SK-N-SH treated with all-trans-retinoic acid at 6 μM for 48 hours (cell line): ENCODE results near the gene HK2.

Experiments
- ATAC-seq: fragments of 200-7000 bp; cut with Tn5 transposase; 3 replicates; pipeline ENCODE4 v1.9.1; 2020; ENCODE audit warnings: mild to moderate bottlenecking, moderate library complexity
- ARNTL ChIP-seq: fragments of 450-650 bp; formaldehyde crosslinking; IDR thresholded peaks from 2 replicates; pipeline ENCODE4 v1.5.0; 2020; ENCODE audit warnings: low read depth, mild to moderate bottlenecking, moderate library complexity, borderline replicate concordance
- BACH2 ChIP-seq: fragments of 250-450 bp; sonication (Bioruptor Pico); IDR thresholded peaks from 2 replicates; pipeline ENCODE4 v1.9.0; 2021; ENCODE audit warnings: mild to moderate bottlenecking, borderline replicate concordance
- CSDC2 ChIP-seq: fragments of 250-450 bp; sonication (Bioruptor Pico); IDR thresholded peaks from 2 replicates; pipeline ENCODE4 v1.5.0; 2020; ENCODE audit warnings: mild to moderate bottlenecking, moderate library complexity
- ESRRG ChIP-seq: fragments of 250-450 bp; sonication (Bioruptor Pico); IDR thresholded peaks from 2 replicates; pipeline ENCODE4 v1.6.1; 2021; ENCODE audit warnings: mild to moderate bottlenecking
- GLIS3 ChIP-seq: fragments of 250-450 bp; sonication (Bioruptor Pico); IDR thresholded peaks from 2 replicates; pipeline ENCODE4 v1.5.0; 2020; ENCODE audit warnings: mild to moderate bottlenecking, moderate library complexity
- ISL1 ChIP-seq: fragments of 250-450 bp; sonication (Bioruptor Pico); IDR thresholded peaks from 2 replicates; pipeline ENCODE4 v2.1.2; 2022; ENCODE audit warnings: mild to moderate bottlenecking, moderate library complexity
- OSR1 ChIP-seq: fragments of 250-450 bp; sonication (Bioruptor Pico); IDR thresholded peaks from 2 replicates; pipeline ENCODE4 v1.8.0; 2022; ENCODE audit warnings: moderate library complexity, mild to moderate bottlenecking, inconsistent platforms
- PPARA ChIP-seq: fragments of 250-450 bp; sonication (Bioruptor Pico); IDR thresholded peaks from 2 replicates; pipeline ENCODE4 v1.5.0; 2020; ENCODE audit warnings: mild to moderate bottlenecking, borderline replicate concordance
- RARB ChIP-seq: fragments of 250-450 bp; sonication (Bioruptor Pico); IDR thresholded peaks from 2 replicates; pipeline ENCODE4 v1.8.0; 2021; ENCODE audit warnings: mild to moderate bottlenecking, moderate library complexity
- SNAI2 ChIP-seq: fragments of 250-450 bp; sonication (Bioruptor Pico); IDR thresholded peaks from 2 replicates; pipeline ENCODE4 v1.5.0; 2020; ENCODE audit warnings: mild to moderate bottlenecking, moderate library complexity
- TCF4 ChIP-seq: fragments of 250-450 bp; sonication (Bioruptor Pico); IDR thresholded peaks from 2 replicates; pipeline ENCODE4 v1.8.0; 2021; ENCODE audit warnings: mild to moderate bottlenecking, moderate library complexity, borderline replicate concordance
- TOX ChIP-seq: fragments of 250-450 bp; sonication (Bioruptor Pico); IDR thresholded peaks from 2 replicates; pipeline ENCODE4 v1.8.0; 2021; ENCODE audit warnings: mild to moderate bottlenecking, moderate library complexity, borderline replicate concordance
- ZC3H10 ChIP-seq: fragments of 250-450 bp; sonication (Bioruptor Pico); IDR thresholded peaks from 2 replicates; pipeline ENCODE4 v1.5.1; 2021; ENCODE audit warnings: mild to moderate bottlenecking, moderate library complexity
- ZFP30 ChIP-seq: fragments of 450-650 bp; formaldehyde crosslinking; IDR thresholded peaks from 2 replicates; pipeline ENCODE4 v1.5.0; 2022; ENCODE audit warnings: mild to moderate bottlenecking, moderate library complexity
- ZNF70 ChIP-seq: fragments of 450-650 bp; formaldehyde crosslinking; IDR thresholded peaks from 2 replicates; pipeline ENCODE4 v1.5.0; 2020; ENCODE audit warnings: mild to moderate bottlenecking, moderate library complexity
- TF ChIP-seq, protein P1 (sequence below): fragments of 250-450 bp; sonication (Bioruptor Pico); IDR thresholded peaks from 2 replicates; pipeline ENCODE4 v1.8.0; 2020; ENCODE audit warnings: mild to moderate bottlenecking, moderate library complexity, borderline replicate concordance
- TF ChIP-seq, protein P2 (sequence below): fragments of 250-450 bp; sonication (Bioruptor Pico); IDR thresholded peaks from 2 replicates; pipeline ENCODE4 v1.8.0; 2021; ENCODE audit warnings: low read depth, mild to moderate bottlenecking, moderate library complexity, borderline replicate concordance
- TF ChIP-seq, protein P3 (sequence below): fragments of 250-450 bp; sonication (Bioruptor Pico); IDR thresholded peaks from 2 replicates; pipeline ENCODE4 v1.5.1; 2020; ENCODE audit warnings: low read depth, mild to moderate bottlenecking, moderate library complexity
- TF ChIP-seq, protein P4 (sequence below): fragments of 250-450 bp; sonication (Bioruptor Pico); IDR thresholded peaks from 2 replicates; pipeline ENCODE4 v1.5.0; 2020; ENCODE audit warnings: mild to moderate bottlenecking, moderate library complexity
- TF ChIP-seq, protein P5 (sequence below): fragments of 250-450 bp; sonication (Bioruptor Pico); IDR thresholded peaks from 2 replicates; pipeline ENCODE4 v1.5.1; 2021; ENCODE audit warnings: mild to moderate bottlenecking, moderate library complexity

Gene HK2

DNA sequence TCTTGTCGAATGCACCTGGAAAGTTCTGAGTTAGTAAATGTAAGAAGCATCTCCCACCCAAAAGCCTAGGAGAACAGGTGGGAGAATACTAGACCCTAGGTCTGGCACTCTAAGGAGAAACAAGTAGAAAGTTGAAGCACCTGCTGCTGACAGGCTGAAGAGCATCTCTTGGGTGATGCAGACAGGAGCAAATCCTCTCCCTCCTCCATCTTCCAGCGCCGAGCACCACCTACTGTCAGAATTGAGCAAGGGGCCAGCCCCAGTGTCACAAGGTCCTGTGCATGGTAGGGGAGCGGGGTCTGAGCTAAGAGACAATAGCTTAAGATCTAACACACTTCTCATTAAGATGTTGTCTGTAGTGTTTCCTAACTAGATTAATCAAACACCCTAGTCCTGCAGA lies 52.9 kb downstream of the HK2 start:
- TF ChIP-seq PPARA (CRISPR knock-in tag) (no peak), OSR1 (CRISPR knock-in tag) (no peak), ISL1 (CRISPR knock-in tag) (no peak), ESRRG (CRISPR knock-in tag) (no peak), TOX (CRISPR knock-in tag) (no peak), GLIS3 (CRISPR knock-in tag) (no peak), ZFP30 (CRISPR knock-in tag) (no peak), RARB (CRISPR knock-in tag) (no peak), CSDC2 (CRISPR knock-in tag) (no peak), ZNF70 (CRISPR knock-in tag) (no peak), ZC3H10 (CRISPR knock-in tag) (no peak), ARNTL (no peak), BACH2 (CRISPR knock-in tag) (no peak), SNAI2 (no peak)
- TF ChIP-seq, protein P1, sequence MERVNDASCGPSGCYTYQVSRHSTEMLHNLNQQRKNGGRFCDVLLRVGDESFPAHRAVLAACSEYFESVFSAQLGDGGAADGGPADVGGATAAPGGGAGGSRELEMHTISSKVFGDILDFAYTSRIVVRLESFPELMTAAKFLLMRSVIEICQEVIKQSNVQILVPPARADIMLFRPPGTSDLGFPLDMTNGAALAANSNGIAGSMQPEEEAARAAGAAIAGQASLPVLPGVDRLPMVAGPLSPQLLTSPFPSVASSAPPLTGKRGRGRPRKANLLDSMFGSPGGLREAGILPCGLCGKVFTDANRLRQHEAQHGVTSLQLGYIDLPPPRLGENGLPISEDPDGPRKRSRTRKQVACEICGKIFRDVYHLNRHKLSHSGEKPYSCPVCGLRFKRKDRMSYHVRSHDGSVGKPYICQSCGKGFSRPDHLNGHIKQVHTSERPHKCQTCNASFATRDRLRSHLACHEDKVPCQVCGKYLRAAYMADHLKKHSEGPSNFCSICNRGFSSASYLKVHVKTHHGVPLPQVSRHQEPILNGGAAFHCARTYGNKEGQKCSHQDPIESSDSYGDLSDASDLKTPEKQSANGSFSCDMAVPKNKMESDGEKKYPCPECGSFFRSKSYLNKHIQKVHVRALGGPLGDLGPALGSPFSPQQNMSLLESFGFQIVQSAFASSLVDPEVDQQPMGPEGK (CRISPR knock-in tag), result no peak
- TF ChIP-seq, protein P2, sequence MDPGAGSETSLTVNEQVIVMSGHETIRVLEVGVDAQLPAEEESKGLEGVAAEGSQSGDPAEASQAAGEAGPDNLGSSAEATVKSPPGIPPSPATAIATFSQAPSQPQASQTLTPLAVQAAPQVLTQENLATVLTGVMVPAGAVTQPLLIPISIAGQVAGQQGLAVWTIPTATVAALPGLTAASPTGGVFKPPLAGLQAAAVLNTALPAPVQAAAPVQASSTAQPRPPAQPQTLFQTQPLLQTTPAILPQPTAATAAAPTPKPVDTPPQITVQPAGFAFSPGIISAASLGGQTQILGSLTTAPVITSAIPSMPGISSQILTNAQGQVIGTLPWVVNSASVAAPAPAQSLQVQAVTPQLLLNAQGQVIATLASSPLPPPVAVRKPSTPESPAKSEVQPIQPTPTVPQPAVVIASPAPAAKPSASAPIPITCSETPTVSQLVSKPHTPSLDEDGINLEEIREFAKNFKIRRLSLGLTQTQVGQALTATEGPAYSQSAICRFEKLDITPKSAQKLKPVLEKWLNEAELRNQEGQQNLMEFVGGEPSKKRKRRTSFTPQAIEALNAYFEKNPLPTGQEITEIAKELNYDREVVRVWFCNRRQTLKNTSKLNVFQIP (CRISPR knock-in tag), result no peak
- TF ChIP-seq, protein P3, sequence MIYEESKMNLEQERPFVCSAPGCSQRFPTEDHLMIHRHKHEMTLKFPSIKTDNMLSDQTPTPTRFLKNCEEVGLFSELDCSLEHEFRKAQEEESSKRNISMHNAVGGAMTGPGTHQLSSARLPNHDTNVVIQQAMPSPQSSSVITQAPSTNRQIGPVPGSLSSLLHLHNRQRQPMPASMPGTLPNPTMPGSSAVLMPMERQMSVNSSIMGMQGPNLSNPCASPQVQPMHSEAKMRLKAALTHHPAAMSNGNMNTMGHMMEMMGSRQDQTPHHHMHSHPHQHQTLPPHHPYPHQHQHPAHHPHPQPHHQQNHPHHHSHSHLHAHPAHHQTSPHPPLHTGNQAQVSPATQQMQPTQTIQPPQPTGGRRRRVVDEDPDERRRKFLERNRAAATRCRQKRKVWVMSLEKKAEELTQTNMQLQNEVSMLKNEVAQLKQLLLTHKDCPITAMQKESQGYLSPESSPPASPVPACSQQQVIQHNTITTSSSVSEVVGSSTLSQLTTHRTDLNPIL (CRISPR knock-in tag), result no peak
- TF ChIP-seq, protein P4, sequence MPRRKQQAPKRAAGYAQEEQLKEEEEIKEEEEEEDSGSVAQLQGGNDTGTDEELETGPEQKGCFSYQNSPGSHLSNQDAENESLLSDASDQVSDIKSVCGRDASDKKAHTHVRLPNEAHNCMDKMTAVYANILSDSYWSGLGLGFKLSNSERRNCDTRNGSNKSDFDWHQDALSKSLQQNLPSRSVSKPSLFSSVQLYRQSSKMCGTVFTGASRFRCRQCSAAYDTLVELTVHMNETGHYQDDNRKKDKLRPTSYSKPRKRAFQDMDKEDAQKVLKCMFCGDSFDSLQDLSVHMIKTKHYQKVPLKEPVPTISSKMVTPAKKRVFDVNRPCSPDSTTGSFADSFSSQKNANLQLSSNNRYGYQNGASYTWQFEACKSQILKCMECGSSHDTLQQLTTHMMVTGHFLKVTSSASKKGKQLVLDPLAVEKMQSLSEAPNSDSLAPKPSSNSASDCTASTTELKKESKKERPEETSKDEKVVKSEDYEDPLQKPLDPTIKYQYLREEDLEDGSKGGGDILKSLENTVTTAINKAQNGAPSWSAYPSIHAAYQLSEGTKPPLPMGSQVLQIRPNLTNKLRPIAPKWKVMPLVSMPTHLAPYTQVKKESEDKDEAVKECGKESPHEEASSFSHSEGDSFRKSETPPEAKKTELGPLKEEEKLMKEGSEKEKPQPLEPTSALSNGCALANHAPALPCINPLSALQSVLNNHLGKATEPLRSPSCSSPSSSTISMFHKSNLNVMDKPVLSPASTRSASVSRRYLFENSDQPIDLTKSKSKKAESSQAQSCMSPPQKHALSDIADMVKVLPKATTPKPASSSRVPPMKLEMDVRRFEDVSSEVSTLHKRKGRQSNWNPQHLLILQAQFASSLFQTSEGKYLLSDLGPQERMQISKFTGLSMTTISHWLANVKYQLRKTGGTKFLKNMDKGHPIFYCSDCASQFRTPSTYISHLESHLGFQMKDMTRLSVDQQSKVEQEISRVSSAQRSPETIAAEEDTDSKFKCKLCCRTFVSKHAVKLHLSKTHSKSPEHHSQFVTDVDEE (CRISPR knock-in tag), result no peak
- TF ChIP-seq, protein P5, sequence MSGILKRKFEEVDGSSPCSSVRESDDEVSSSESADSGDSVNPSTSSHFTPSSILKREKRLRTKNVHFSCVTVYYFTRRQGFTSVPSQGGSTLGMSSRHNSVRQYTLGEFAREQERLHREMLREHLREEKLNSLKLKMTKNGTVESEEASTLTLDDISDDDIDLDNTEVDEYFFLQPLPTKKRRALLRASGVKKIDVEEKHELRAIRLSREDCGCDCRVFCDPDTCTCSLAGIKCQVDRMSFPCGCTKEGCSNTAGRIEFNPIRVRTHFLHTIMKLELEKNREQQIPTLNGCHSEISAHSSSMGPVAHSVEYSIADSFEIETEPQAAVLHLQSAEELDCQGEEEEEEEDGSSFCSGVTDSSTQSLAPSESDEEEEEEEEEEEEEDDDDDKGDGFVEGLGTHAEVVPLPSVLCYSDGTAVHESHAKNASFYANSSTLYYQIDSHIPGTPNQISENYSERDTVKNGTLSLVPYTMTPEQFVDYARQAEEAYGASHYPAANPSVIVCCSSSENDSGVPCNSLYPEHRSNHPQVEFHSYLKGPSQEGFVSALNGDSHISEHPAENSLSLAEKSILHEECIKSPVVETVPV (CRISPR knock-in tag), result no peak
- ATAC-seq, result peak; percentile 31; the same call in 1 of the 3 replicates

DNA sequence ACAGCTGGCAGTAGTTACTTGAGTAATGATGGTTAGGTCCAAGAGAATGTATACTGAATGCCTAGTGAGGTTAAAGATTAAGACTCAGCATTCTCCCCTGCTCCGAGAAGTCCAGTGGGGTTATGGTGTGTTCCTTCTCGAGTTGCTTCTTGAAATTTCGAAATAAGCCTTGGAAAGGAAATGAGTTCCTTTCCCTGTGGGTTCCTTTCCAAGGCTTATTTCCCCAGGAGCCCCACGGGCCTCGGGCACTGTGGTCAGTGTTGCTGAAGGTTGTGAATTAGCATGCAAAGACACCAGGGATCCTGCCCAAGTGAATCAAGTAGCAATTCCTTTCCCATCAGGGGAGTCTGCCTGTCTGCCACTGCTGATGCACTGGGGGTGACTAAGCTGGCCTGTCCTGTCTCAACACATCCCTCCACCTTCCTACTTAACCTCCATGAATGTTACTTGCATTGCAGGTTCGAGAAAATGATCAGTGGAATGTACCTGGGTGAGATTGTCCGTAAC lies 53.6 kb downstream of the HK2 start:
- ATAC-seq, result peak; percentile 52
- no peak for TF ChIP-seq PPARA (CRISPR knock-in tag)
- no peak for TF ChIP-seq ZFP30 (CRISPR knock-in tag)
- no peak for TF ChIP-seq RARB (CRISPR knock-in tag)
- no peak for TF ChIP-seq BACH2 (CRISPR knock-in tag)
- TF ChIP-seq CSDC2 (CRISPR knock-in tag), result no peak
- no peak for TF ChIP-seq TCF4 (CRISPR knock-in tag)

DNA sequence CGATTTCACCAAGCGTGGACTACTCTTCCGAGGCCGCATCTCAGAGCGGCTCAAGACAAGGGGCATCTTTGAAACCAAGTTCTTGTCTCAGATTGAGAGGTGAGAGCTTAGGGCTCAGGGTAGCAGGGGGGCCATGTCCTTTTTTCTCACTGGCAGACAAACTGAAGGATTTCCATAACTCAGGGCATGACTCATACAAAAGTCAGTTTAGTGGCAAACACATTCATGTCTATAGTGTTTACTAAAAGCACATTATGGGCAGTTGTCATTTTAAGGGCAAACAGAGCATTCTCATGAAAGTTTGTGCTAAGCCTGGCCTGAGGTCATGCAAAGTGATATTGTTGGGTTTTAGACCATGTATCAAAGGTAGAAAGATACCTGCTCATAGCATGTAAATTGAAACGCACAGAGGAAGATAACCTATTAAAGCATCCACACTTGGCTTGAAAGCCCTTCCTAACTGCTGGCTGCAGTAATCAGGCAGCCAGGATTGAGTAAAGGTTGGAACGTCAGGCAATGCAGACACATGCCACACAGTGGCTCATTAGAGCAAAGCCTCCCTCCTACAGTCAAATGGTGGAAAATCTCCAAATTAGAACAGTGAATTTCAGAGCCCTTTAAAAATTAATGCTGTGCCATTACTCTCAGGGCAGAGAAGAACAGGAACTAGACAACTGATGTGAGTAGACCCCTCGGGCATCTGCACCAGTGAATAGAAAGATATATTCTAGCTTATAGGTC lies 54.2 kb downstream of the HK2 start:
- TF ChIP-seq TCF4 (CRISPR knock-in tag), result no peak
- peak; percentile 67 for ATAC-seq
